HCT116 (cell line): Measurements from ENCODE around the gene EGFL8.

Experiments used
- POLR2AphosphoS5 ChIP-seq: IDR thresholded peaks from 2 replicates; pipeline ENCODE4 v1.6.1; 2011; ENCODE audit warnings: mild to moderate bottlenecking, low read depth, low read length, moderate library complexity
- TF ChIP-seq, protein P1 (sequence below), 3 experiments: fragments of 200-600 bp in 1 of 3; sonication (generic) in 1 of 3; IDR thresholded peaks in 2 of 3; conservative IDR thresholded peaks in 1 of 3; 2 replicates each; pipeline ENCODE4 v1.5.1; 2012 to 2017; ENCODE audit warnings: low read depth in 2 of 3, low read length in 2 of 3, antibody characterized with exemption in 1 of 3, borderline replicate concordance in 1 of 3, control low read depth in 1 of 3, mild to moderate bottlenecking in 1 of 3, mixed read lengths in 1 of 3, mixed run types in 1 of 3, moderate library complexity in 1 of 3; ENCODE audit not compliant: insufficient read depth in 1 of 3

DNA sequence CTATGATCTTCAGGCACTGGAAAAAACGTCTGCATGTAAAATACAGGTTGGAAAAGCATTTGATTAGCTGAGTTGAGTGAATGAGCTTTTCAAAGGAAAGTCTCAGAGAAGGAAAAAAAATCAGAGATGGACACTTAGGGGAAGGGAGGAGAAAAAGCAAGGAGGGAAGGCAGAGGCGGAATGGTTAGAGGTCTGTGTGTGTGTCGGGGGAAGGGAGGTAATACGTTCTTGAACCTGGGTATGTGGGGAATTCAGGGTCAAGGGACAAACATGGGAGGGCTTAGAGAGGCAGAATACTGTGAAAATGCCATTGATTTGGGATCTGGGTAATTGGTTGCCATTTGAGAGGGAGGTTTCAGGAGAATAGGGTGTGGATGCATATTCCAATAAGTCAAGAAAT is 17.7 kb upstream of the EGFL8 start:
- no peak for TF ChIP-seq POLR2AphosphoS5
- TF ChIP-seq, protein P1, sequence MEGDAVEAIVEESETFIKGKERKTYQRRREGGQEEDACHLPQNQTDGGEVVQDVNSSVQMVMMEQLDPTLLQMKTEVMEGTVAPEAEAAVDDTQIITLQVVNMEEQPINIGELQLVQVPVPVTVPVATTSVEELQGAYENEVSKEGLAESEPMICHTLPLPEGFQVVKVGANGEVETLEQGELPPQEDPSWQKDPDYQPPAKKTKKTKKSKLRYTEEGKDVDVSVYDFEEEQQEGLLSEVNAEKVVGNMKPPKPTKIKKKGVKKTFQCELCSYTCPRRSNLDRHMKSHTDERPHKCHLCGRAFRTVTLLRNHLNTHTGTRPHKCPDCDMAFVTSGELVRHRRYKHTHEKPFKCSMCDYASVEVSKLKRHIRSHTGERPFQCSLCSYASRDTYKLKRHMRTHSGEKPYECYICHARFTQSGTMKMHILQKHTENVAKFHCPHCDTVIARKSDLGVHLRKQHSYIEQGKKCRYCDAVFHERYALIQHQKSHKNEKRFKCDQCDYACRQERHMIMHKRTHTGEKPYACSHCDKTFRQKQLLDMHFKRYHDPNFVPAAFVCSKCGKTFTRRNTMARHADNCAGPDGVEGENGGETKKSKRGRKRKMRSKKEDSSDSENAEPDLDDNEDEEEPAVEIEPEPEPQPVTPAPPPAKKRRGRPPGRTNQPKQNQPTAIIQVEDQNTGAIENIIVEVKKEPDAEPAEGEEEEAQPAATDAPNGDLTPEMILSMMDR (IDR thresholded peaks at IDR 0.05 in 2 of 3, conservative IDR thresholded peaks at IDR 0.05 in 1 of 3; ENCODE audit: borderline replicate concordance in 1 of 3, insufficient read depth in 1 of 3, low read depth in 2 of 3, low read length in 2 of 3): no peak
